GM13976 (cell line): ENCODE results near the gene ITPK1.

ENCODE experiments used
- DNase-seq: peaks from one replicate; pipeline ENCODE4 v3.0.0; 2012; ENCODE audit warnings: low spot score
- CTCF ChIP-seq: IDR thresholded peaks from 2 replicates; pipeline ENCODE4 v1.5.1; 2012; ENCODE audit warnings: borderline replicate concordance, mild to moderate bottlenecking; ENCODE audit not compliant: insufficient read depth; ENCODE audit errors: extremely low read depth, missing control alignments, control extremely low read depth
- in situ Hi-C: fragments of 300-500 bp; cut with MboI; formaldehyde crosslinking; loops from one replicate; pipeline ENCODE4 v1.12.0; 2022; ENCODE audit warnings: low sequenced_read_pairs, mixed read lengths, inconsistent platforms; ENCODE audit not compliant: unreplicated experiment

Gene ITPK1

GRCh38 chr14:93051600-93052546 is 63.9 kb downstream of the ITPK1 start:
- DNase-seq = no peak
- in situ Hi-C loops = no loop called here

GRCh38 chr14:93050761-93051160 is 65.0 kb downstream of the ITPK1 start:
- DNase-seq = no peak
- TF ChIP-seq CTCF = no peak
- in situ Hi-C loops = no loop called here

More at GRCh38 chr14:93051600-93052546, 63.9 kb downstream of the ITPK1 start:
- TF ChIP-seq CTCF = no peak

GRCh38 chr14:93049867-93050331 is 65.8 kb downstream of the ITPK1 start:
- DNase-seq = no peak

GRCh38 chr14:93049315-93049714 is 66.4 kb downstream of the ITPK1 start:
- in situ Hi-C loops = no loop called here
- DNase-seq = no peak
- no peak for TF ChIP-seq CTCF

More at GRCh38 chr14:93049867-93050331, 65.8 kb downstream of the ITPK1 start:
- TF ChIP-seq CTCF = no peak
- in situ Hi-C loops = no loop called here

- TF ChIP-seq CTCF = no peak
- DNase-seq = no peak
- in situ Hi-C loops = no loop called here
Observed at GRCh38 chr14:93048843-93049242, 66.9 kb downstream of the ITPK1 start.

GRCh38 chr14:93047661-93048060 is 68.1 kb downstream of the ITPK1 start:
- no peak for TF ChIP-seq CTCF
- no peak for DNase-seq
- in situ Hi-C loops = no loop called here
